ENCODE data around the gene HOXB1. TPM values are rescaled to one million over a fixed set of nuclear protein-coding genes. Genes with fewer than 3 reads are reported as not detected.

Gene HOXB1
- total and polyA plus RNA-seq, 2 experiments from 2014 or later: not detected

- H3K9me2 ChIP-seq (ENCODE audit: insufficient read depth): no peaks in the 10 kb centered on the region
- WGBS, 2 experiments (ENCODE audit: low coverage in 1 of 2, low lambda C conversion rate in 2 of 2, missing lambda C conversion rate in 2 of 2): 88 to 92% methylated on average over 16 of the region's 16 CpGs
- TF ChIP-seq EZH2phosphoT487 (IDR thresholded peaks at IDR 0.05; ENCODE audit: insufficient read depth, low read depth) (no peak), EZH2 (IDR thresholded peaks at IDR 0.05; ENCODE audit: insufficient read depth, poor library complexity, severe bottlenecking) (no peak)
- H3K9ac ChIP-seq: no peak overlapping the region
- no peaks in the 10 kb centered on the region for H3K9me3 ChIP-seq (ENCODE audit: low read depth)
- H3K27me3 ChIP-seq (replicated peaks; ENCODE audit: insufficient read depth): no peaks in the 10 kb centered on the region
- H3K36me3 ChIP-seq (ENCODE audit: low read depth): no peaks in the 10 kb centered on the region
- in situ Hi-C loops (cut with MboI): no loop called here
- peaks cover 22% of the 10 kb centered on the region for H3K4me1 ChIP-seq (ENCODE audit: insufficient read depth)
- H3K79me2 ChIP-seq (ENCODE audit: insufficient read depth): peaks cover 69% of the 10 kb centered on the region
- peaks cover 17% of the 10 kb centered on the region for H3F3A ChIP-seq (ENCODE audit: insufficient read depth)
- DNase-seq: no peak
- H3K27ac ChIP-seq: no peak overlapping the region
- no peak overlapping the region for H2AFZ ChIP-seq
- H3K4me3 ChIP-seq: no peak overlapping the region
- H4K20me1 ChIP-seq (ENCODE audit: insufficient read depth): no peaks in the 10 kb centered on the region
- H3K4me2 ChIP-seq (ENCODE audit: unreplicated experiment): no peak overlapping the region
These were observed 28.5 kb upstream of the HOXB1 start for GRCh38 chr17:48559122-48559839.

- peaks cover 22% of the 10 kb centered on the region for H3K4me1 ChIP-seq (ENCODE audit: insufficient read depth)
- H3K27me3 ChIP-seq (replicated peaks; ENCODE audit: insufficient read depth): no peaks in the 10 kb centered on the region
- no peaks in the 10 kb centered on the region for H3K36me3 ChIP-seq (ENCODE audit: low read depth)
- 89 to 96% methylated on average over 2 of the region's 2 CpGs for WGBS, 2 experiments (ENCODE audit: low coverage in 1 of 2, low lambda C conversion rate in 2 of 2, missing lambda C conversion rate in 2 of 2)
- H4K20me1 ChIP-seq (ENCODE audit: insufficient read depth): no peaks in the 10 kb centered on the region
- H3K9me2 ChIP-seq (ENCODE audit: insufficient read depth): no peaks in the 10 kb centered on the region
- H3K9me3 ChIP-seq (ENCODE audit: low read depth): no peaks in the 10 kb centered on the region
- peaks cover 70% of the 10 kb centered on the region for H3K79me2 ChIP-seq (ENCODE audit: insufficient read depth)
- no peak for DNase-seq
- H3F3A ChIP-seq (ENCODE audit: insufficient read depth): peaks cover 17% of the 10 kb centered on the region
- no peak overlapping the region for H3K27ac ChIP-seq
- H3K4me3 ChIP-seq: no peak overlapping the region
- no peak overlapping the region for H2AFZ ChIP-seq
- H3K9ac ChIP-seq: no peak overlapping the region
- H3K4me2 ChIP-seq (ENCODE audit: unreplicated experiment): no peak overlapping the region
- in situ Hi-C loops (cut with MboI): no loop called here
- no peak for TF ChIP-seq EZH2 (IDR thresholded peaks at IDR 0.05; ENCODE audit: insufficient read depth, poor library complexity, severe bottlenecking)
- no peak for TF ChIP-seq EZH2phosphoT487 (IDR thresholded peaks at IDR 0.05; ENCODE audit: insufficient read depth, low read depth)
These were observed 28.0 kb upstream of the HOXB1 start for GRCh38 chr17:48558831-48559121.

DNA sequence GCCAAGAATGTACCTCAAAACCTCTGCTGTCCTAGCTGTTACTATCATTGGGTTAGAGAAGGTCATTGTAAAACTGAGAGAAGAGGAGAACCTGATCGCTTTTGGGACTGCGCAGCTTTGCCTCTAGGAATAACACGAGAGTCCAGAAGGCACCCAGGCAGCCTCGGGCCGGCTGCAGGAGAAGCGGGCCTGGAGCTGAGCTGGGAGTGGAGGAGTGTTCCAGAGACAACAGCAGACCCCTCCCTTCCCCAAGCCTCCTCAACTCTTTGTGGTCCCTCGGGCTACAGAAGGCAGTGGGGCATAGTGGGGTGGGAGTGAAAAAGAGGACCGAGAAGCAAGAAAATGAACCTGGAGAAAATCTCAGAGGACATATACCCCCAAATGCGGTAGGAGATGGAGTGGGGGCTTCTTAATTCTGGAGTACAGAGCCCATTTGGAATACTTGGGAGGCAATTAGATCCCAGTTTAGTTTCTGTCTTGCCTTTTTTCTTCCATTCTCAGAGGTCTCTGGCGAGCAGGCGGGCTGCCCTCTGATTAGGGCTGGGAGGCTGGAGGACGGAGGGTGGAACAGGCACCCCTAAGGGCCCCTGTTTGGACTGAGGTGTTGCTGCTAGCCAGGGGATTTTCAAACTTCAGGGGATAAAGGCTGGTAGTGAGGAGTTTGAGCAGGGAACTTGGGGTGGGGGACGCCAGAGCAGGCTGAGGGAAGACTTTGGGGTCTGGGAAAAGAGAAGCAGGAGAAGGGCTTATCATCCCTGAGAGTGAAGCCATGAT lies 27.4 kb upstream of the HOXB1 start:
- no peaks in the 10 kb centered on the region for H3K9me2 ChIP-seq (ENCODE audit: insufficient read depth)
- TF ChIP-seq EZH2phosphoT487 (IDR thresholded peaks at IDR 0.05; ENCODE audit: insufficient read depth, low read depth) (no peak), EZH2 (IDR thresholded peaks at IDR 0.05; ENCODE audit: insufficient read depth, poor library complexity, severe bottlenecking) (no peak)
- H4K20me1 ChIP-seq (ENCODE audit: insufficient read depth): no peaks in the 10 kb centered on the region
- no peak overlapping the region for H3K4me2 ChIP-seq (ENCODE audit: unreplicated experiment)
- 87 to 90% methylated on average over 13 of the region's 13 CpGs for WGBS, 2 experiments (ENCODE audit: low coverage in 1 of 2, low lambda C conversion rate in 2 of 2, missing lambda C conversion rate in 2 of 2)
- H3K9ac ChIP-seq: no peak overlapping the region
- no peak overlapping the region for H2AFZ ChIP-seq
- in situ Hi-C loops (cut with MboI): no loop called here
- no peak overlapping the region for H3K27ac ChIP-seq
- peaks cover 17% of the 10 kb centered on the region for H3F3A ChIP-seq (ENCODE audit: insufficient read depth)
- H3K4me3 ChIP-seq: no peak overlapping the region
- H3K9me3 ChIP-seq (ENCODE audit: low read depth): no peaks in the 10 kb centered on the region
- peaks cover 69% of the 10 kb centered on the region for H3K79me2 ChIP-seq (ENCODE audit: insufficient read depth)
- H3K36me3 ChIP-seq (ENCODE audit: low read depth): no peaks in the 10 kb centered on the region
- no peaks in the 10 kb centered on the region for H3K27me3 ChIP-seq (replicated peaks; ENCODE audit: insufficient read depth)
- H3K4me1 ChIP-seq (ENCODE audit: insufficient read depth): peaks cover 22% of the 10 kb centered on the region
- no peak for DNase-seq

- no peak for TF ChIP-seq EZH2 (IDR thresholded peaks at IDR 0.05; ENCODE audit: insufficient read depth, poor library complexity, severe bottlenecking)
- TF ChIP-seq EZH2phosphoT487 (IDR thresholded peaks at IDR 0.05; ENCODE audit: insufficient read depth, low read depth): no peak
- H3K9me2 ChIP-seq (ENCODE audit: insufficient read depth): no peaks in the 10 kb centered on the region
- WGBS, 2 experiments (ENCODE audit: low coverage in 1 of 2, low lambda C conversion rate in 2 of 2, missing lambda C conversion rate in 2 of 2): 24 to 26% methylated on average over 7 of the region's 7 CpGs
- no peaks in the 10 kb centered on the region for H3K36me3 ChIP-seq (ENCODE audit: low read depth)
- DNase-seq: peak; percentile 42
- peak overlapping the region; percentile 46 for H2AFZ ChIP-seq
- no peaks in the 10 kb centered on the region for H4K20me1 ChIP-seq (ENCODE audit: insufficient read depth)
- H3K9ac ChIP-seq: peak overlapping the region; percentile 41
- peak overlapping the region; percentile 71 for H3K4me2 ChIP-seq (ENCODE audit: unreplicated experiment)
- peak overlapping the region; percentile 33 for H3K27ac ChIP-seq
- H3K79me2 ChIP-seq (ENCODE audit: insufficient read depth): peaks cover 63% of the 10 kb centered on the region
- H3K4me1 ChIP-seq (ENCODE audit: insufficient read depth): peaks cover 22% of the 10 kb centered on the region
- peak overlapping the region; percentile 45 for H3K4me3 ChIP-seq
- no peaks in the 10 kb centered on the region for H3K27me3 ChIP-seq (replicated peaks; ENCODE audit: insufficient read depth)
- no peaks in the 10 kb centered on the region for H3K9me3 ChIP-seq (ENCODE audit: low read depth)
- peaks cover 17% of the 10 kb centered on the region for H3F3A ChIP-seq (ENCODE audit: insufficient read depth)
- in situ Hi-C loops (cut with MboI): no loop called here
These were observed 26.0 kb upstream of the HOXB1 start for GRCh38 chr17:48556576-48557401.
